HepG2 (cell line): ENCODE measurements around the gene METTL1. TPM values are rescaled to one million over a fixed set of nuclear protein-coding genes. Genes with fewer than 3 reads are reported as not detected.

Experiments used
- ATAC-seq: fragments of 200-7000 bp; cut with Tn5 transposase; 3 replicates; pipeline ENCODE4 v1.9.1; 2020; ENCODE audit warnings: mild to moderate bottlenecking, moderate library complexity
- BruUV-seq: library from RNA; stranded (reverse); fragments of 400-500 nt; replicated peaks from 2 replicates; lab custom pipeline; 2021; lab: Mats Ljungman, UMichigan
- CTCF ChIA-PET: fragments of 300-600 bp; formaldehyde crosslinking; extraction: SDS; loops from one replicate; lab custom pipeline; 2021; ENCODE audit warnings: low total read pairs, inconsistent platforms, low intra/inter-chr PET ratio; lab: Yijun Ruan, JAX
- POLR2A ChIA-PET: fragments of 350-600 bp; sonication (Branson Sonifier 250); formaldehyde crosslinking; loops from one replicate; lab custom pipeline; 2020; ENCODE audit warnings: antibody characterized with exemption, inconsistent platforms; lab: Yijun Ruan, JAX
- DNase-seq: peaks from one replicate; pipeline ENCODE4 v3.0.0-alpha.2; 2015; ENCODE audit warnings: low spot score
- FAIRE-seq: peaks from 3 replicates; lab custom pipeline; 2011; peaks lifted over from hg19 to GRCh38; lab: Jason Lieb, UNC
- H2AFZ ChIP-seq: one replicate; pipeline ENCODE4 v1.6.1; 2011; ENCODE audit warnings: low read length, inconsistent platforms
- H3K27ac ChIP-seq: fragments of 300-600 bp; 3 replicates; pipeline ENCODE4 v1.8.0; 2011; ENCODE audit warnings: mixed run types, mild to moderate bottlenecking, mixed read lengths, low read length, inconsistent platforms; ENCODE audit not compliant: insufficient read depth; ENCODE audit errors: extremely low read length
- H3K27me3 ChIP-seq, 2 experiments: fragments of 200-600 bp in 1 of 2; 2 replicates in 1 of 2; 3 replicates in 1 of 2; pipeline versions ENCODE4 v1.6.0 to v1.8.0; 2011; ENCODE audit warnings: low read length in 2 of 2, mild to moderate bottlenecking in 2 of 2, moderate library complexity in 2 of 2, inconsistent platforms in 1 of 2; ENCODE audit not compliant: insufficient read depth in 2 of 2, control insufficient read depth in 1 of 2
- H3K36me3 ChIP-seq, 2 experiments: fragments of 200-600 bp in 1 of 2; replicated peaks in 1 of 2; 2 replicates in 1 of 2; 3 replicates in 1 of 2; pipeline versions ENCODE4 v1.5.1 to v1.8.0; 2011; ENCODE audit warnings: low read length in 2 of 2, inconsistent platforms in 1 of 2; ENCODE audit not compliant: insufficient read depth in 2 of 2, control insufficient read depth in 1 of 2
- H3K4me1 ChIP-seq: 2 replicates; pipeline ENCODE4 v1.5.1; 2012; ENCODE audit warnings: low read length, inconsistent platforms; ENCODE audit not compliant: insufficient read depth
- H3K4me2 ChIP-seq: 2 replicates; pipeline ENCODE4 v1.6.0; 2011; ENCODE audit warnings: low read depth, low read length, inconsistent platforms
- H3K4me3 ChIP-seq, 3 experiments: fragments of 200-600 bp in 1 of 3; sonication (generic), shearing (Covaris generic) in 1 of 3; replicated peaks in 1 of 3; 2 replicates each; pipeline ENCODE4 v1.5.1; 2011 to 2016; ENCODE audit warnings: low read length in 3 of 3, inconsistent platforms in 2 of 3, low read depth in 2 of 3, mild to moderate bottlenecking in 2 of 3, control low read depth in 1 of 3, mixed read lengths in 1 of 3; ENCODE audit not compliant: insufficient read depth in 1 of 3
- H3K79me2 ChIP-seq: one replicate; pipeline ENCODE4 v1.6.1; 2011; ENCODE audit warnings: low read length, inconsistent platforms; ENCODE audit not compliant: insufficient read depth
- H3K9ac ChIP-seq: 2 replicates; pipeline ENCODE4 v1.6.0; 2011; ENCODE audit warnings: mild to moderate bottlenecking, low read depth, low read length, inconsistent platforms; ENCODE audit not compliant: insufficient read depth
- H3K9me3 ChIP-seq: 2 replicates; pipeline ENCODE4 v1.5.1; 2012; ENCODE audit warnings: mild to moderate bottlenecking, low read length
- H4K20me1 ChIP-seq: 2 replicates; pipeline ENCODE4 v1.6.0; 2011; ENCODE audit warnings: inconsistent platforms, mild to moderate bottlenecking, low read length, moderate library complexity; ENCODE audit not compliant: insufficient read depth
- HDAC1 ChIP-seq: sonication (generic); formaldehyde crosslinking; IDR thresholded peaks from 2 replicates; pipeline ENCODE4 v1.5.1; 2020; ENCODE audit warnings: mild to moderate bottlenecking, missing genetic modification reagents
- HMG20B ChIP-seq: conservative IDR thresholded peaks from 2 replicates; pipeline ENCODE4 v1.6.1; 2016; ENCODE audit warnings: missing genetic modification reagents, missing compliant biosample characterization
- IKZF5 ChIP-seq: IDR thresholded peaks from 2 replicates; pipeline ENCODE4 v1.6.1; 2018; ENCODE audit warnings: missing genetic modification reagents, mild to moderate bottlenecking, missing compliant biosample characterization
- IRF1 ChIP-seq: sonication (generic); formaldehyde crosslinking; IDR thresholded peaks from 2 replicates; pipeline ENCODE4 v1.4.0; 2020; ENCODE audit warnings: low read depth, mild to moderate bottlenecking, missing genetic modification reagents
- POGK ChIP-seq: sonication (generic); formaldehyde crosslinking; conservative IDR thresholded peaks from 2 replicates; pipeline ENCODE4 v1.8.0; 2022; ENCODE audit warnings: mild to moderate bottlenecking, moderate library complexity, missing genetic modification reagents
- REL ChIP-seq: sonication (generic); formaldehyde crosslinking; conservative IDR thresholded peaks from 2 replicates; pipeline ENCODE4 v1.8.0; 2022; ENCODE audit warnings: mild to moderate bottlenecking, missing genetic modification reagents, moderate library complexity
- RORA ChIP-seq: sonication (generic); formaldehyde crosslinking; IDR thresholded peaks from 2 replicates; pipeline ENCODE4 v1.5.0; 2020; ENCODE audit warnings: mild to moderate bottlenecking, missing genetic modification reagents, moderate library complexity
- TBP ChIP-seq: sonication (generic); formaldehyde crosslinking; IDR thresholded peaks from 2 replicates; pipeline ENCODE4 v1.5.0; 2020; ENCODE audit warnings: missing genetic modification reagents
- ZBTB38 ChIP-seq: sonication (generic); formaldehyde crosslinking; IDR thresholded peaks from 2 replicates; pipeline ENCODE4 v1.5.1; 2020; ENCODE audit warnings: mild to moderate bottlenecking, missing genetic modification reagents
- ZNF12 ChIP-seq: sonication (generic); formaldehyde crosslinking; IDR thresholded peaks from 2 replicates; pipeline ENCODE4 v1.5.0; 2020; ENCODE audit warnings: missing genetic modification reagents
- ZNF138 ChIP-seq: sonication (generic); formaldehyde crosslinking; IDR thresholded peaks from 2 replicates; pipeline ENCODE4 v1.5.0; 2020; ENCODE audit warnings: mild to moderate bottlenecking, low read depth, missing genetic modification reagents
- ZSCAN30 ChIP-seq: sonication (generic); formaldehyde crosslinking; IDR thresholded peaks from 2 replicates; pipeline ENCODE4 v1.5.0; 2020; ENCODE audit warnings: mild to moderate bottlenecking, missing genetic modification reagents
- WGBS: methylation state at CpG from one replicate; pipeline ENCODE4 v1.1.6; 2017; ENCODE audit warnings: low lambda C conversion rate; 5-methylcytosine and 5-hydroxymethylcytosine counted together
- in situ Hi-C: cut with HindIII; loops from 2 replicates; pipeline ENCODE4 v1.10.0; 2017; ENCODE audit warnings: low pct_unique_long_range_greater_than_20kb; ENCODE audit not compliant: extremely low pct_ligation_motif_present
- intact Hi-C: fragments of 100-400 bp; cut with micrococcal nuclease; formaldehyde crosslinking; loops from one replicate; pipeline ENCODE4 v1.10.0; 2022; ENCODE audit not compliant: unreplicated experiment
- polyA plus RNA-seq, 8 experiments: library from polyadenylated mRNA; depleted of rRNA in 3 of 8; stranded (reverse) in 7 of 8; unstranded in 1 of 8; fragments of >200 nt; fragmentation: Illumina TruSeq in 4 of 8; extraction: Trizol in 4 of 8; gene quantifications; 2 replicates each; pipeline versions ENCODE4 v1.2.1 to v1.2.3, GENCODE V29; 2011 to 2016; ENCODE audit warnings: low read depth in 4 of 8, missing spikeins in 1 of 8, mixed read lengths in 1 of 8; ENCODE audit not compliant: insufficient read depth in 1 of 8
- total RNA-seq, 5 experiments: library from RNA; depleted of rRNA; stranded (reverse); fragments of >200 nt; fragmentation: Illumina TruSeq; extraction: Trizol; gene quantifications; 2 replicates each; pipeline ENCODE4 v1.2.3, GENCODE V29; 2016; ENCODE audit warnings: low read depth in 1 of 5

The METTL1 gene
- total and polyA plus RNA-seq, 2 of the 13 experiments (the other 11 are each of a cell fraction or from before 2014, with no cell fraction given): 34.7 to 36.9 TPM

GRCh38 chr12:57720606-57721595, 51.0 kb downstream of the METTL1 start:
- Histone ChIP-seq H3K9me3 (no peaks in the 10 kb centered on the region), H3K36me3 (peaks cover 16 to 47% of the 10 kb centered on the region in 2 experiments), H2AFZ (no peak overlapping the region), H4K20me1 (no peaks in the 10 kb centered on the region), H3K4me1 (peaks cover 8% of the 10 kb centered on the region; the same call in 1 of the 2 replicates), H3K27ac (no peak overlapping the region), H3K9ac (no peak overlapping the region), H3K4me2 (no peak overlapping the region), H3K4me3 (no peak overlapping the region), H3K79me2 (no peaks in the 10 kb centered on the region), H3K27me3 (no peaks in the 10 kb centered on the region)
- ChIA-PET CTCF (no interaction called here), POLR2A (no interaction called here)
- no peak for FAIRE-seq
- in situ Hi-C loops (no loop called here), intact Hi-C loops (no loop called here)
- DNase-seq: no peak
- ATAC-seq: no peak
- no peak for TF ChIP-seq HMG20B (CRISPR knock-in tag)
- no peak for TF ChIP-seq IRF1 (CRISPR knock-in tag)
- no peak for TF ChIP-seq REL (CRISPR knock-in tag)
- TF ChIP-seq TBP (CRISPR knock-in tag): no peak
- TF ChIP-seq ZNF138 (CRISPR knock-in tag): no peak
- TF ChIP-seq HDAC1 (CRISPR knock-in tag): no peak
- no peak for TF ChIP-seq ZSCAN30 (CRISPR knock-in tag)
- TF ChIP-seq IKZF5: no peak
- no peak for TF ChIP-seq ZNF12 (CRISPR knock-in tag)
- no peak for TF ChIP-seq ZBTB38 (CRISPR knock-in tag)
- no peak for TF ChIP-seq RORA (CRISPR knock-in tag)
- no peak for TF ChIP-seq POGK (CRISPR knock-in tag)
- WGBS: 49% methylated on average over 2 of the region's 11 CpGs
- BruUV-seq: TSS peak; percentile 89
